Measurements from ENCODE around the gene DACT2.

DNA sequence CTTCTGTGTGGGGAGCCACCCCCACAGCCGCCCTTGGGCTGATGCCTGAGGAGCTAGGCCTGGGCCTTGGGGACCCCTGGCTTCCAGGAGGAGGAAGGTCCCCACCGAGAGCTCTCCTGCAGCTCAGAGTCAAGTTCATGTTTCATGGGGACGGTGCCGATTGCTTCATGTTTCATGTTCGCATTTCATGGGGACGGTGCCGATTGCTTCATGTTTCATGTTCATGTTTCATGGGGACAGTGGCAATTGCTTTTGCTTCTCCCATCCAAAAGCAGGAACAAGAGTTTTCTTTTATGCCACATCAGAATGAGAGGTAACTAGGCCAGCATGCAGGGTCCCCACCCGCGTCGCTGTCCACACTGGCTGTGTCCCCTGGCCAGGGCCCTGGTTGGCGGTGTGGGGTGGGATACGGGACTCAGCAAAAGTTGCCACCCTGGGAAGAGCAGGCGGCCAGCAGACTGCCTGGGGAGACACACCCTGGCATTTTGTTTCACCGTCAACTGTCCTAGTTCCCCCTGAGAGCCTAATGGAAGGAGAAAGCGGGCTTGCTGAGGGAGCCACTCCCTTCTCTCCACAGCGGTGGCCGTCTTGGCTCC, 46.0 kb downstream of the DACT2 start:
- TF ChIP-seq, protein P1, sequence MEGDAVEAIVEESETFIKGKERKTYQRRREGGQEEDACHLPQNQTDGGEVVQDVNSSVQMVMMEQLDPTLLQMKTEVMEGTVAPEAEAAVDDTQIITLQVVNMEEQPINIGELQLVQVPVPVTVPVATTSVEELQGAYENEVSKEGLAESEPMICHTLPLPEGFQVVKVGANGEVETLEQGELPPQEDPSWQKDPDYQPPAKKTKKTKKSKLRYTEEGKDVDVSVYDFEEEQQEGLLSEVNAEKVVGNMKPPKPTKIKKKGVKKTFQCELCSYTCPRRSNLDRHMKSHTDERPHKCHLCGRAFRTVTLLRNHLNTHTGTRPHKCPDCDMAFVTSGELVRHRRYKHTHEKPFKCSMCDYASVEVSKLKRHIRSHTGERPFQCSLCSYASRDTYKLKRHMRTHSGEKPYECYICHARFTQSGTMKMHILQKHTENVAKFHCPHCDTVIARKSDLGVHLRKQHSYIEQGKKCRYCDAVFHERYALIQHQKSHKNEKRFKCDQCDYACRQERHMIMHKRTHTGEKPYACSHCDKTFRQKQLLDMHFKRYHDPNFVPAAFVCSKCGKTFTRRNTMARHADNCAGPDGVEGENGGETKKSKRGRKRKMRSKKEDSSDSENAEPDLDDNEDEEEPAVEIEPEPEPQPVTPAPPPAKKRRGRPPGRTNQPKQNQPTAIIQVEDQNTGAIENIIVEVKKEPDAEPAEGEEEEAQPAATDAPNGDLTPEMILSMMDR (IDR thresholded peaks at IDR 0.05) = no peak
- no peak for TF ChIP-seq POLR2A (IDR thresholded peaks at IDR 0.05)

Data from body of pancreas (tissue), 4 donors.